Fibroblast of skin of scalp (primary cell): Measurements from ENCODE around the gene BRDT.
"Not testable (repeated sequence)": the region's sequence is repeated elsewhere in the genome, so short reads cannot be mapped to it uniquely, and the experiment has no call there.

ENCODE experiments used
- DNase-seq: peaks from one replicate; pipeline ENCODE4 v3.0.0-alpha.2; 2013

The BRDT gene

DNA sequence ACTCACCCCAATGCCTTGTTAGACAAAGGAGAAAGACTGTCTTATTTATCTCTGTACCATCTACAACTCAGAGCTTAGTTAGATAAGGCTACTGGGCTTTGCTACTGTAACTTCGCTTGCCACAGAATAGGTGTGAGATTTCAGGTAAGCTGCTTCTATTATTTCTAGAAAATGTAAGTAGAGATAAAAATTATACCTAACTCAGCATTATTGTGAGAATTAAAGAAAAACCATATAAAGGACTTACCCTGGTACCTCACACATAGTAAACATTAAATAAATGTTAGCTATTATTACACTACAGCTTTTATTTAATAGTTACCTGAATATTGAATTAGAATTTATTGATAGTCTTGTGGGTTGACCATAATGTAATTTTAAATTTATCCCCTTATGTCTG lies 44.1 kb downstream of the BRDT start:
- no peak for DNase-seq

DNA sequence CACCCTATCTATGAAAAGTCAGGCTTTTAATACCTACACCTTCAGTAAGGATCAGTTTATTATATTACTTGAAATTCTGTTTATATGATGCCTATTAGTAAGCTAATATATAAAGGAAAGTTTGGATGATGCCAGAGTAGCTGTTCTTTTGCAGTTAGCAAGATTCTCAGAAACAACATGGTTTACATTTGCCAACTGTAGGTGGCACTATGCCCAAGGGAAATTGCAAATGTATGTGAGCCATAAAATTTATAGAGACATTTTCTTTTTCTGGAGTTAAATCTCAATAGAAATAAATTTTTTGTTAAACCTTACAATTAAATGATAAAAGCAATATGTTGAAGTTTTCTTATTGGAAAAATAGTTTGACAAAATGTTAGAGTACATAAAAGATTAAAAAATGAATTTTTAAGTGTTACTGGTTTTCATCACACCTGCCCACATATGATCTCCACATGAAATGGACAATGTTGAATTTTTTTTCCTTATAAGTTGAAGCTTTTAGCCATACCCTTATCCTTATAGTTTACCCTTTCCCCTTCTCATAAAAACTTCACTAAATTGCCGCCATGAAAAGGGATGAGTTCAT lies 48.5 kb downstream of the BRDT start:
- peak; percentile 66 for DNase-seq

DNA sequence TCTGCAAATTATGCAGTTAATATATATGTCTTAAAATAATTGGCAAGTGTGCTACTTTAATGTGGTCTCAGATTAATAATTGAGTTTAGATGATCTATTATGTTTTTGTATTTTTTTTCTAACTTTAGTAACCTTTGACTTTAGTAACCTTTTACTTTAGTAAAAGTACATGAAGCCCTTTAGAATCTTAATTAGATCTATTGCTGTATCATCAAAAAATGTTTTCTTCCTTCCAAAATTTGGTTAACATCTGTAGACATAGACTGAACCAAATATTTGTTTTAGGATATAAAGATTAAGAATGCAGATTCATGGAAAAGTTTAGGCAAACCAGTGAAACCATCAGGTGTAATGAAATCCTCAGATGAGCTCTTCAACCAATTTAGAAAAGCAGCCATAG lies 54.9 kb downstream of the BRDT start:
- no peak for DNase-seq

DNA sequence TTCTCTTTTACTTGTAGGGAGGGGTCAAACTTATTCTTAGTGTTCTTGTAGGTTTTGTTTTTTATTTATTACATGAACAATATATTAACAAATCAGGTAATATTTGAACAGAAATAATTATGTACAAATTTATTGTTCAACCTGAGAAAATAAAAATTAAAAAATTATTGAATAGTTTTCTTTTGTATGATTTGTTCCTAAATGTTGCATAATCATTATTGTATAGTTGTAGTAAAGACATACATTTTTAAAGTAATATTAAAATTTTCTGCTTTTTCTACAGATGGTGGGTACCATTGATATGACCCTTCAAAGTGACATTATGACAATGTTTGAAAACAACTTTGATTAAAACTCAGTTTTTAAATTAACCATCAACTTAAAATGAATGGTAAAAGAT lies 64.7 kb downstream of the BRDT start:
- no peak for DNase-seq

DNA sequence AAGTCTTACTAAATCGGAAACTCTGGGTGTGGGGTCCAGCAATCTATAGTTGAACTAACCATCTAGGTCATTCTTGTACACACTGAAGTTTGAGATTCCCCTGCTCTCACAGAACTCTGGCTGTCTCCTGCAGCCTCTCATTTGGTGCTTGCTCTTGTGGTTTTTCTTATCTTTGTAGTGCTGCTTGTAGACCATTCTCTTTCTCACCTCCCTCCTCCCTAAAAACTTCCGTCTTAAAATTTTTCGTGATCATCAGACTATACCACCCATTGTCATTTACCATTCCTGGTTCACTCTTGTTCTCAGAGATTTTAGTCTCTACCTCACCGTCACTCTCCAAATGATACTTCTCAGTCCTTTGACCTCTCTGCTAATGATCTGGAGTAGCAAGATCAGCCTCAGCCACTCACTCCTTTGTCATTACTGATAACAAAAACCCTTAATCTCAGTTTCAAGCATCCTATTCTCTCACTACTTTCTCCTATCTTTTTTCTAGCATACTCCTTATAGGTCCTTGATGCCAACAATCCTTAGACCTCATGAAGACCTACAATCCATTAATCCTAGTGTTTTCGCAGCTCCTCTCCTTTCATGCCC lies 67.6 kb downstream of the BRDT start:
- DNase-seq, result no peak

DNA sequence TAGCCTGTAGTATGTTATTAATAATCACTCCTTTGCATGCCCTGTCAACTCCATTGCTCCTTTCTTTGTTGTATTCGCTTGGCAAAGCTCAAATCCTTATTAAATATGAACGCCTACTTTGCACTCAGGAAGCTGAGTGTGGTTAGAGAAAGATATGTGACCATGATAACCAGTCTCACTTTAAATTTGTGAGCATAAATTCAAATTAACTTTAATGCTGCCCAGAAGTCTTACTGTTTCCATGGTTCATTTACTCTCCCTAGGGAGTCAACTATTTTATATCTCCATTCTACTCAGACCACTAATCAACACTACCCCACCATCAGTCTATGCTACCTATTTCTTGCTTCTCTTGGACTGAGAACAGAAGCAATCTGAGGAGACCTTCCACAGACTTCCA lies 68.5 kb downstream of the BRDT start:
- no peak for DNase-seq

DNA sequence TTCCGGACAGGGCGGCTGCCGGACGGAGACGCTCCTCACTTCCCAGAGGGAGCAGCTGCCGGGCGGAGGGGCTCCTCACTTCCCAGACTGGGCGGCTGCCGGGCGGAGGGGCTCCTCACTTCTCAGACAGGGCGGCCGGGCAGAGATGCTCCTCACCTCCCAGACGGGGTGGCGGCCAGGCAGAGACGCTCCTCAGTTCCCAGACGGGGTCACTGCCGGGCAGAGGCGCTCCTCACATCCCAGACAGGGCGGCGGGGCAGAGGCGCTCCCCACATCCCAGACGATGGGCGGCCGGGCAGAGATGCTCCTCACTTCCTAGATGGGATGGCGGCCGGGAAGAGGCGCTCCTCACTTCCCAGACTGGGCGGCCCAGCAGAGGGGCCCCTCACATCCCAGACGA lies 76.8 kb downstream of the BRDT start:
- not testable (repeated sequence) for DNase-seq

DNA sequence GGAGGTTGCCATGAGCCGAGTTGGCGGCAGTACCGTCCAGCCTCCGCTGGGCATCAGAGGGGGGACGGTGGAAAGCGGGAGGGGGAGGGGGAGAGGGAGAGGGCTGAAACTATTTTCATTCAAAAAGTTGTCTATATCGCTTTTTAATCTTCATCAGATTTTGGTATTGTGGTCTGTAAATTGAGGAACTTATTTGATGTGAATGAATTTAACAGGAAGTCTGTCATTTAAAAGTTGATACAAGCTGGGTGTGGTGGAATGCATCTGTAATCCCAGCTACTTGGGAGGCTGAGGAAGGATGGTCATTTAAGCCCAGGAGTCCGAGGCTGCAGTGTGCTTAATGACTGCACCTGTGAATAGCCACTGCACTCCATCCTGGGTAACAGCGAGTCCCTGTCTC lies 77.6 kb downstream of the BRDT start:
- DNase-seq, result no peak

DNA sequence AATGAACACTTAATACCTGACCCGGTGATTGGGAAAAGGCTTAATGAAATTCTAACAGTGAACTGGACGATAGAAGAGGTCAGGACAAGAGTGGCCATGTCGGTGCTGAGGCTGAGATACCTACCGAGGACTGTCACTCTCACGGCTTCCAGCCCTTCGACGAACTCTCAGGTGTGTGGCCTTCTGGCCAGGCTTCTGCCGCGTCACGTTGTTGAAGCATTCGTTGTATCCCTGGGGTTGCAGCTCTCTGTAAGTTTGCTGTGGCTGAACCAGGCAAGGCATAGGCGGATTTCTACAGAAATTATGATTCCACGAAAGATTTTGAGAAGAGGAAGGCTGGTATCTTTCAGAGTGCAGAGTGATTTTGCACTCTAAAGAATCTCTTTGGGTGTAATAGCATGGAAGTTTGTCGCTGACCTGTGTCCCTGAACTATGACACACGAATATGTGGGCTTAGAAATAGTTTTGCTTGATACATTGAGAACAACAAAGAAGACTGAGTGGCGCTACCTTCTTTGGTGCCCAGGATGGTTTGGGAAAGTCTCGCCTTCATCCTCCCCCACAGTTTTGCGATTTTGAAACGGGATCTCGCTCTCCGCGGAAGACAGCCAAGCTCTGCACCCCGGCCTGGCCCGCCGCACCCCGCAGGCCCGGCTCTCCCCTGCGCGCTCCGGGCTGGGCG lies 80.2 kb downstream of the BRDT start:
- DNase-seq, result no peak

DNA sequence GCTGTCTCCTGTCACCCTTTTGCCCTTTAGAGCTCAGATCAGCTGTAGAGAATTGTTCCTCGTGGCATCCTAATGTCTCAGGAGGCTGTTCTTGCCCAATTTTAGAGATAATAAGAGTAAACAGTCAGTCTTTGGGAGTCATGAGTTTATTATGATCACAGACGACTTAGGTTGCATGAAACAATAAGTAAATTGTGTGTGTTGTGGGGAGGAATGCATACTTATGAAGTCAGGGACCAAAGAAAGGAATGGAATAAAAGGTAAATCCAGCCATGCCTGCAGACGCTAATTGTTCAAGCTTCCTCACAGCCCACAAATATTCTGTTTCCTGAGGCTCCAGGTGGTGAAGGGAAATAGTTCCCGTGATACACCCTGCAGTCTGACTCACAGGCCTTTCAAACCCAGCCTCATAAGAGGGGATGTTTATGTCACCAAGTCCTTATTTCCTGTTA lies 81.5 kb downstream of the BRDT start:
- DNase-seq, result no peak

DNA sequence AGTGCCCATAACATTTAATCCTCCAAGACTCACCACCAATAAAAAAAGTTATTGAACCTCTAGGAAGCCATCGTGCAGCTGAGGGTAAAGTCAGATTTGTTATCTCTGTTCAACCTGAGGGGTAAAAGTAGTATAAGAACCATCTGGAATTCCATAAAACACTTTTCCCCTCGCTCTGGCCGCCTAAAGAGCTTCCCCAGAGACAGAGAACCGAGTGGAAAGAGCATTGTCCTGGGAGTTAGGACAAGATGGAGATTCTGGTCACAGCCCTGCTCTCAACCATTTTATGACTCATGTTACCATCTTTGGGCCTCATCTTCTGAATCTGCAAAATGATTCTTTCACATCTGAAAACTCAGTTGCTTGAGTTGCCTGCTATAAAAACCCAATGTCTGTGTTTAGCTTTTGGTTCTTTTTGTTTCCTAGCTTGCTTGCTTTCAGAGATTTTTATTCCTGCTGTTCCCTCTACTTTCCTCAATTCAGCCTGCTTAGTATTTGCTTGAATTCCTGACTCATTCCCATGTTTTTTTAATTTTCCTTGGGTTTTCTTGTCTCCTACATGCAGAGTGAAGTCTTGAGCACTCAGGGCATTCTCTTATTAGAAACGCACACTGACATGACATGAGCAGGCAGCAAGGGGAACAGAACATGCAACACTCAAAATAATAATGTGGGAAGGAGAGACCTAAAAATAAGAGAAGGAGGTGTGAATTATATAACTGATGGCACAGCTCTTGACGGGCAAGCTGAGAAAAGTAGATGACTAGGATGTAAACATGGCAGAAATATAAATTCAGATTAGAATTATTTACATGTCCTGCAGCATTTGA lies 82.3 kb downstream of the BRDT start:
- peak; percentile 27 for DNase-seq

DNA sequence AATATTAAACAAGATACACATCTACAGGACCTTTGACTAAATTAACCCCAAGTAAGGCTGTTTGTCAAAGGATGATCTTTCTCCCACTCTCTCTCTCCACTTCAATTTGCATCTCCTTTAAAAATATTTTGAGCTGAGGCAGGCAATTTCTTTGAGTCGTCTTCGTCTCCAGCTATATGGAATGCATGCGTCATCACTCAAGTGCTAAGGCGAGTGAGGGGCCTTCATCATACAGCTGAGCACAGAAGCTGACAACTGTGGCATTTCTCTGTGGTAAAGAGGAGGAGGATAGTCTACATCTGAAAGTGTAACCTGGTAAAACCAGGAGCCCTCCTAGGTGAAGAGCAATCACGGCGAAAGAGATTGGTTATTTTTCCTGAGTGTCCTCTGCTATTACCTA lies 88.2 kb downstream of the BRDT start:
- peak; percentile 68 for DNase-seq

DNA sequence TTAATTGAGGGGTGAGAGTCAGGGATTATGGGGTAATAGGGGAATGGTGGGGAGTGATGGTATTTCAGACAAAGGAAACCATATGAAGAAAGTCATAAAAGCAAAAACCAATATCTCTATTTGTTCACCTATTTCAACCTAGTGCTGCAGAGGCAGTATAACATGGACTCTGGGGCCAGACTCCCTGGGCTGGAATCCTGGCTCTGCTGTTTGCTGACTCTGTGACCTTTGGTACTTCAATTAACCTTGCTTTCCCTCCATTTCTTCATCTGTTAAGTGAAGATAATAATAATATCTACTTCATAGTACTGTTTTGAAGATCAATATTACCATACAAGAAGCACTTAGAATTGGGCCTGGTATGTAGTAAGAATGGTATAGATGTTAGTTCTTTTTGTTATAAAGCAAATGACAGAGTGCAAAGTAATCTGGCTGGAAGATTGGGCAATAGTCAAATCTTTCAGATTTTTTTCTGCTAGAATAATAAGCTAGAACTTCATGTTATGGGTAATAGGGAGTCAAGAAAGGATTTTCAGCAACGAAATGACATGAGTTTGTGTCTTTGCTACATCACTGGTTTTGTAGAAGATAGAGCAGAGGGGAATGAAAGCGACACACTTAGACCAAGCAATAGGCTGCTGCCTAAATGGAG lies 89.6 kb downstream of the BRDT start:
- no peak for DNase-seq

DNA sequence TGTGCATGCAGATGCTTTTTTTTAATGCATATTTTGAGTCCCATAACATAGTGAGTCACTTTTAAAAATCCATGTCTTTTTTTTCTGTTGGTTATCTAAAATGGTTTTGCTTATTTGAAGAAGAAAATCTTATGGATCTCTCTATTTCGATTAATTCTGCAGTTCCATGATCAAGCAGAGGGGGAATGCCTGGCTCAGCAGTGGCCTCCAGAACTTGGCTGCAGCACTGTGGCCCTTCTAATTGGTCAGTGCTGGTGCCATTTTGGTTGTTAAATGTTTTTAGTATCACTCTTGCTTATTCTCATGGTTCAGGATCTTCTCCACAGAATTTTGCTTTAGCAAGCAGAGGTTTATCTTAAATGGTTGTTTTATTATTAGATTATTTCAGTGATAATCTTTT lies 91.8 kb downstream of the BRDT start:
- DNase-seq, result no peak

DNA sequence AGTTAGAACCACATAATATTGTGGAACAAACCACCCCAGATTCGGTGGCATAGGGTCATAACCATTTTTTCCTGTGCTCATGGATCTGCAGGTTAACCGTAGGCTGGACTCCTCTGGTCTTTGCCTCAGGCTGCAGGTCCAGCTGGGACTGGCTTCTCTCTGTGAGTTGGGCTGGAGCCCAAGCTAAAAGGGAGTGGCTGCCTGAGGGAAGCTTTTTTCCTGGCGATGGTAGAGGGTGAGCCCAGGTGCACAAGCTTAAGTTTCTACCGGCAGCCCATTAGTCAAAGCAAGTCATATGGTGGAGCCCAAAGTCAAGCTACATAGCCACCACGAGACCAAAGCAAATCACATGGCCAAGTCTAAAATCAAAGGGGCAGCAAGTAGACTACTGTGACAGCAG lies 94.4 kb downstream of the BRDT start:
- DNase-seq, result no peak

DNA sequence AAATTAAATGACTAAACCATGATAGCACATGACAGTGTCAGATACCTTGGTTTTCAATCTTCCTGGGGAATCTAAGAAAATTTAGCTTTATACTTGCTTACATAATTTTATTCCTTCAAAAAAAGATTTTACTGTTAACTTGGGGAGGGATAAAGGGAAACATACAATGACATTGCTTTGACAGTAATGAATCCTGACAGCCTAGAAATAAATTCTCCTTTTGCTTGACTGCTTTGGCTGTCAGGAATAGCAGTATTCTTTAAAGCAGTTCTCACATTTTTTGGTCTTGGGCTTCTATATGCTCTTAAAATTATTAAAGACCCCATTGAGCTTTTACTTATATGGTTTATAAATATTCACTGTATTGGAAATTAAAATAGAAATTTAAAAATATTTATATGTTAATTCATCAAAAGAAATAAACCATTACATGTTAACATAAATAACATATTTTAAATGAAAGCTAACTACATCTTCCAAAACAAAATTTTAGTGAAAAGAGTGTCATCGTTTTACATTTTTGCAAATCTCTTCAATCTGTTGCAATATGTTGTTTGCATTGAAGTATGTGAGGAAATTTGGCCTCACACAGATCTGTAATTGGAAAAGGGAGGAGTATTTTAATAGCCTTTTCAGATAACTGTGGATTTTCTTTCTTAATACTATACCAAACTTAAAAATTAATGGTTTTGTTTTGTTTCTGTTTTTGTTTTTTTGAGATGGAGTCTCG lies 96.7 kb downstream of the BRDT start:
- no peak for DNase-seq

DNA sequence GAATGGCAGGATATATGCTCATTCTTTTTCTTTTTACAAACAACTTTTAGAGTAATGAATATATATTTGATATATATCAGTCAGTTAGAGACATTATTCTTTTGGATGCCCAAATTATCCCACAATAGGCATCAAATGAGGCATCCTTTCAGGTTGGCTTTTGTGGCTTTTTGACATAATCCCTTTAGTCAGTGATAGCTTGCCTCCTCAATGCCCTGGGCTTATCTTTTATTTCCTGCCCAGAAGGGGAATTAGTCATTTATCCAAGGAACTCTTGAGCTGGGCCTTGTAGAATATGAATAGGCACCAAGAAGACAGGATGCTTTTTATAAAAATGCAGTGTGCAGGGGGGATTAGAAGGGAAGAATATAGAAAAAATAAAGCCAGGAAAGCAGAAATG lies 102.7 kb downstream of the BRDT start:
- DNase-seq, result no peak
